HCT116 (cell line): ENCODE measurements around the gene SLC9A9. TPM values are rescaled to one million over a fixed set of nuclear protein-coding genes. Genes with fewer than 3 reads are reported as not detected.

ENCODE experiments used
- ATAC-seq: fragments of 200-7000 bp; cut with Tn5 transposase; 2 replicates; pipeline ENCODE4 v1.9.1; 2020; ENCODE audit warnings: mild to moderate bottlenecking, moderate library complexity
- BruUV-seq: library from RNA; stranded (reverse); fragments of 400-500 nt; replicated peaks from 2 replicates; lab custom pipeline; 2021; lab: Mats Ljungman, UMichigan
- CTCF ChIA-PET: fragments of 300-600 bp; sonication (Branson Sonifier 250); formaldehyde crosslinking; loops from one replicate; lab custom pipeline; 2021; ENCODE audit warnings: antibody characterized with exemption; lab: Charles Lee
- POLR2A ChIA-PET: fragments of 300-600, 350-600 bp; sonication (Branson Sonifier 250); formaldehyde crosslinking; loops from one replicate; lab custom pipeline; 2021; ENCODE audit warnings: antibody characterized with exemption; lab: Charles Lee
- RAD21 ChIA-PET, 2 experiments: fragments of 300-600 bp; sonication (Branson Sonifier 250); formaldehyde crosslinking; loops; one replicate each; lab custom pipeline; 2023; ENCODE audit warnings: low total read pairs in 2 of 2; ENCODE audit not compliant: uncharacterized antibody in 2 of 2, unreplicated experiment in 2 of 2, low non-redundant PET in 1 of 2; lab: Charles Lee
- DNase-seq: peaks from one replicate; pipeline ENCODE4 v3.0.0-alpha.2; 2010; ENCODE audit warnings: low read depth, low spot score
- H2AFZ ChIP-seq: fragments of 200-600 bp; shearing (Covaris generic), sonication (generic); 2 replicates; pipeline ENCODE4 v1.6.1; 2017; ENCODE audit warnings: low read depth, mixed run types, mixed read lengths, antibody characterized with exemption, low read length; ENCODE audit not compliant: poor library complexity, severe bottlenecking
- H3K27ac ChIP-seq: 2 replicates; pipeline ENCODE4 v1.5.1; 2012; ENCODE audit warnings: low read depth, low read length
- H3K27me3 ChIP-seq: fragments of 200-600 bp; sonication (generic); 2 replicates; pipeline ENCODE4 v1.6.1; 2016; ENCODE audit warnings: mixed run types, low read length, mixed read lengths; ENCODE audit not compliant: insufficient read depth
- H3K36me3 ChIP-seq, 2 experiments: fragments of 200-500 bp in 1 of 2; fragments of 200-600 bp in 1 of 2; sonication (Bioruptor generic) in 1 of 2; sonication (generic) in 1 of 2; 2 replicates each; pipeline versions ENCODE4 v1.5.1 to v1.6.1; 2014 to 2016; ENCODE audit warnings: low read length in 2 of 2, inconsistent platforms in 1 of 2, mixed read lengths in 1 of 2, mixed run types in 1 of 2; ENCODE audit not compliant: insufficient read depth in 2 of 2, control insufficient read depth in 1 of 2
- H3K4me1 ChIP-seq, 2 experiments: fragments of 200-600 bp in 1 of 2; sonication (generic) in 1 of 2; 2 replicates each; pipeline versions ENCODE4 v1.5.1 to v1.6.1; 2012 to 2017; ENCODE audit warnings: low read length in 2 of 2, inconsistent platforms in 1 of 2, mild to moderate bottlenecking in 1 of 2, mixed read lengths in 1 of 2, mixed run types in 1 of 2, moderate library complexity in 1 of 2; ENCODE audit not compliant: insufficient read depth in 2 of 2, control insufficient read depth in 1 of 2
- H3K4me2 ChIP-seq: fragments of 200-600 bp; sonication (generic); 2 replicates; pipeline ENCODE4 v1.6.1; 2017; ENCODE audit warnings: mixed run types, low read length, mixed read lengths
- H3K4me3 ChIP-seq, 2 experiments: fragments of 200-600 bp in 1 of 2; sonication (generic) in 1 of 2; replicated peaks in 1 of 2; 2 replicates each; pipeline ENCODE4 v1.5.1; 2011 to 2016; ENCODE audit warnings: low read length in 2 of 2, control low read depth in 1 of 2, low read depth in 1 of 2, mild to moderate bottlenecking in 1 of 2, mixed read lengths in 1 of 2, mixed run types in 1 of 2
- H3K79me2 ChIP-seq: fragments of 200-600 bp; sonication (generic); 2 replicates; pipeline ENCODE4 v1.6.1; 2017; ENCODE audit warnings: mild to moderate bottlenecking, mixed run types, low read length, moderate library complexity, mixed read lengths; ENCODE audit not compliant: insufficient read depth
- H3K9ac ChIP-seq: fragments of 200-600 bp; sonication (generic); 2 replicates; pipeline ENCODE4 v1.6.1; 2016; ENCODE audit warnings: low read length, mixed read lengths
- H3K9me2 ChIP-seq: fragments of 200-600 bp; sonication (generic), shearing (Covaris generic); 2 replicates; pipeline ENCODE4 v1.6.1; 2017; ENCODE audit warnings: mixed run types, mild to moderate bottlenecking, moderate library complexity; ENCODE audit not compliant: insufficient read depth
- H3K9me3 ChIP-seq, 2 experiments: fragments of 200-500 bp in 1 of 2; fragments of 200-600 bp in 1 of 2; sonication (Bioruptor generic) in 1 of 2; sonication (generic) in 1 of 2; 2 replicates each; pipeline ENCODE4 v1.6.1; 2014 to 2017; ENCODE audit warnings: low read length in 2 of 2, mixed read lengths in 2 of 2, inconsistent platforms in 1 of 2, low read depth in 1 of 2, mild to moderate bottlenecking in 1 of 2, mixed run types in 1 of 2, moderate library complexity in 1 of 2; ENCODE audit not compliant: control insufficient read depth in 1 of 2, insufficient read depth in 1 of 2
- H4K20me1 ChIP-seq: fragments of 200-600 bp; sonication (generic), shearing (Covaris generic); 2 replicates; pipeline ENCODE4 v1.6.1; 2017; ENCODE audit warnings: mixed run types, mild to moderate bottlenecking, moderate library complexity; ENCODE audit not compliant: insufficient read depth
- ATF3 ChIP-seq: IDR thresholded peaks from 2 replicates; pipeline ENCODE4 v1.6.1; 2012
- CBX3 ChIP-seq: IDR thresholded peaks from 2 replicates; pipeline ENCODE4 v1.6.1; 2012; ENCODE audit warnings: low read depth
- CTCF ChIP-seq, 3 experiments: fragments of 200-600 bp in 1 of 3; sonication (generic) in 1 of 3; IDR thresholded peaks in 2 of 3; conservative IDR thresholded peaks in 1 of 3; 2 replicates each; pipeline ENCODE4 v1.5.1; 2012 to 2017; ENCODE audit warnings: low read depth in 2 of 3, low read length in 2 of 3, antibody characterized with exemption in 1 of 3, borderline replicate concordance in 1 of 3, control low read depth in 1 of 3, mild to moderate bottlenecking in 1 of 3, mixed read lengths in 1 of 3, mixed run types in 1 of 3, moderate library complexity in 1 of 3; ENCODE audit not compliant: insufficient read depth in 1 of 3
- ELF1 ChIP-seq: IDR thresholded peaks from 2 replicates; pipeline ENCODE4 v1.6.1; 2012; ENCODE audit warnings: low read depth, borderline replicate concordance
- EZH2 ChIP-seq: fragments of 200-600 bp; sonication (generic); IDR thresholded peaks from 2 replicates; pipeline ENCODE4 v1.6.1; 2017; ENCODE audit warnings: antibody characterized with exemption, mixed run types
- FOSL1 ChIP-seq: IDR thresholded peaks from 2 replicates; pipeline ENCODE4 v1.6.1; 2012; ENCODE audit warnings: low read depth
- JUND ChIP-seq: IDR thresholded peaks from 2 replicates; pipeline ENCODE4 v1.6.1; 2012
- RAD21 ChIP-seq: IDR thresholded peaks from 2 replicates; pipeline ENCODE4 v1.6.1; 2012; ENCODE audit warnings: low read depth, mild to moderate bottlenecking
- REST ChIP-seq: IDR thresholded peaks from 2 replicates; pipeline ENCODE4 v1.6.1; 2012; ENCODE audit warnings: low read depth
- SIN3A ChIP-seq: IDR thresholded peaks from 2 replicates; pipeline ENCODE4 v1.6.1; 2012; ENCODE audit warnings: low read depth
- SP1 ChIP-seq: IDR thresholded peaks from 2 replicates; pipeline ENCODE4 v1.6.1; 2012; ENCODE audit warnings: low read depth
- ZBTB33 ChIP-seq: IDR thresholded peaks from 2 replicates; pipeline ENCODE4 v1.6.1; 2011; ENCODE audit warnings: mild to moderate bottlenecking, low read length, moderate library complexity; ENCODE audit not compliant: insufficient replicate concordance; ENCODE audit errors: extremely low read depth
- intact Hi-C: fragments of 100-400 bp; cut with micrococcal nuclease; formaldehyde crosslinking; loops from 2 replicates; pipeline ENCODE4 v1.10.0; 2022
- total RNA-seq: library from RNA; stranded (reverse); gene quantifications from one replicate; pipeline ENCODE4 v1.2.1, GENCODE V29; 2021; ENCODE audit not compliant: unreplicated experiment

Gene SLC9A9
- total RNA-seq, 1 experiment from 2014 or later = 0.20 TPM

GRCh38 chr3:143812481-143812880 lies 35.8 kb downstream of the SLC9A9 start:
- no TSS peak for BruUV-seq
- POLR2A ChIA-PET = no interaction called here

More at GRCh38 chr3:143812481-143812880, 35.8 kb downstream of the SLC9A9 start:
- TF ChIP-seq EZH2 (no peak), JUND (no peak), SP1 (no peak), CTCF (IDR thresholded peaks at IDR 0.05 in 2 of 3, conservative IDR thresholded peaks at IDR 0.05 in 1 of 3; ENCODE audit: borderline replicate concordance in 1 of 3, insufficient read depth in 1 of 3, low read depth in 2 of 3, low read length in 2 of 3) (no peak), SIN3A (no peak), CBX3 (no peak), ZBTB33 (no peak), FOSL1 (no peak), REST (no peak), ATF3 (no peak), RAD21 (no peak), ELF1 (no peak)
- no peak overlapping the region for H2AFZ ChIP-seq
- no peaks in the 10 kb centered on the region for H3K9me2 ChIP-seq
- no peaks in the 10 kb centered on the region for H3K4me1 ChIP-seq
- CTCF ChIA-PET = no interaction called here
- intact Hi-C loops = no loop called here
- no peak for ATAC-seq
- DNase-seq = no peak
- no peak overlapping the region for H3K27ac ChIP-seq
- H3K36me3 ChIP-seq = no peaks in the 10 kb centered on the region
- no peak overlapping the region for H3K4me3 ChIP-seq
- no peak overlapping the region for H3K9ac ChIP-seq
- H3K9me3 ChIP-seq = no peaks in the 10 kb centered on the region
- H3K79me2 ChIP-seq = no peaks in the 10 kb centered on the region
- no peaks in the 10 kb centered on the region for H4K20me1 ChIP-seq
- H3K27me3 ChIP-seq = no peaks in the 10 kb centered on the region
- H3K4me2 ChIP-seq = no peak overlapping the region
- RAD21 ChIA-PET = no interaction called here
